Endothelial cell of umbilical vein (primary cell): ENCODE data around the gene KIF3A.

ENCODE experiments used
- CTCF ChIP-seq, 2 donors: IDR thresholded peaks; 1 replicate in 1 of 2; 2 replicates in 1 of 2; pipeline ENCODE4 v1.5.1; 2011; ENCODE audit warnings: low read length in 2 of 2, mild to moderate bottlenecking in 2 of 2, moderate library complexity in 2 of 2, control low read depth in 1 of 2, inconsistent platforms in 1 of 2, low read depth in 1 of 2; ENCODE audit not compliant: insufficient read depth in 1 of 2; ENCODE audit errors: extremely low read depth in 1 of 2
- EZH2 ChIP-seq: IDR thresholded peaks from 2 replicates; pipeline ENCODE4 v1.6.1; 2012; ENCODE audit warnings: borderline replicate concordance, low read depth, mild to moderate bottlenecking, moderate library complexity, low read length, inconsistent platforms; ENCODE audit not compliant: severe bottlenecking
- FOS ChIP-seq: IDR thresholded peaks from 2 replicates; pipeline ENCODE4 v1.6.1; 2011; ENCODE audit warnings: mild to moderate bottlenecking, low read length, moderate library complexity, borderline replicate concordance; ENCODE audit not compliant: insufficient read depth
- GATA2 ChIP-seq: IDR thresholded peaks from 2 replicates; pipeline ENCODE4 v1.7.0; 2011; ENCODE audit warnings: low read depth, mild to moderate bottlenecking, moderate library complexity, mixed read lengths, low read length; ENCODE audit not compliant: insufficient read length, insufficient read depth
- JUN ChIP-seq: IDR thresholded peaks from 2 replicates; pipeline ENCODE4 v1.6.1; 2011; ENCODE audit warnings: borderline replicate concordance, low read depth; ENCODE audit not compliant: insufficient read length, insufficient read depth
- MYC ChIP-seq: IDR thresholded peaks from one replicate; pipeline ENCODE4 v1.6.1; 2011; ENCODE audit warnings: mild to moderate bottlenecking, low read depth, low read length
- POLR2A ChIP-seq: IDR thresholded peaks from 2 replicates; pipeline ENCODE4 v1.6.1; 2012; ENCODE audit warnings: low read depth, mild to moderate bottlenecking, control low read depth, low read length
- POLR2AphosphoS5 ChIP-seq: IDR thresholded peaks from 2 replicates; pipeline ENCODE4 v1.6.1; 2012; ENCODE audit warnings: low read depth, mild to moderate bottlenecking, control low read depth, low read length, moderate library complexity; ENCODE audit not compliant: insufficient read depth
- TF ChIP-seq, protein P1 (sequence below): IDR thresholded peaks from 2 replicates; pipeline ENCODE4 v1.6.1; 2011; ENCODE audit not compliant: insufficient read depth, insufficient read length

DNA sequence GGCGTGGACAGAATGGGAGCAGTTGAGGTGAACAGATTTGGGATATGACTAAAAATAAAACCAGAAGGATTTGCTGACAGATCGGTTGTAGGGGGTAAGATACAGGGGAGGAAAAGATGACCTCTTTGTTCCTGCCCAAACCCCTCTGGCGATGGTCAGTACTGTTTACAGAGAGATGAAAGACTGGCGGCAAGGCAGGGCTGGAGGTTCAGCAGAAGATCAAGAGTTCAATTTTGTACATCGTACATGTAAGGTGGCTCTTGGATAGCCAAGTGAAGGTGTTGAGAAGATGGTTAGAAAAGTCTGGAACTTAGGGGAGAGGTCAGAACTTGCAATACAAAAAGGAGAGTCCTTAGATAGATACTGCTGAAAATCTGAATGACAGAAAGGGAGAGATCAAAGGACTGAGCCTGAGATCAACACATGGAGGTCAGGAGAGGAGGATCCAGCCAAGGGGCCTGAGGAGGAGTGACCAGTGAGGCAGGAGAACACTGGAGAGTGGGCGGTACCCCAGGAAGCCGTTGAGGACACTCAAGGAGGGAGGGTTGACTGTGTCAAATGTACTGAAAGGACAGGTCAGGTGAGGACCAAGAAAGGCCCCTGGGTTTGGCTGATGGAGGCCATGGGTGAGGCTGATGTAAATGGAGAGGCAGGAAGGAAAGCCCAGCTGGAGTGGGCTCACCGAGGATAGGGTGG is 56.4 kb downstream of the KIF3A start:
- no peak for TF ChIP-seq CTCF (IDR thresholded peaks at IDR 0.05; ENCODE audit: extremely low read depth in 1 of 2, insufficient read depth in 1 of 2, low read depth in 1 of 2, low read length in 2 of 2)
- no peak for TF ChIP-seq POLR2A
- TF ChIP-seq EZH2: no peak
- no peak for TF ChIP-seq POLR2AphosphoS5
- no peak for TF ChIP-seq MYC
- TF ChIP-seq JUN: no peak
- TF ChIP-seq, protein P1, sequence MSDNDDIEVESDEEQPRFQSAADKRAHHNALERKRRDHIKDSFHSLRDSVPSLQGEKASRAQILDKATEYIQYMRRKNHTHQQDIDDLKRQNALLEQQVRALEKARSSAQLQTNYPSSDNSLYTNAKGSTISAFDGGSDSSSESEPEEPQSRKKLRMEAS: no peak
- no peak for TF ChIP-seq GATA2
- no peak for TF ChIP-seq FOS
